Natural killer cell (primary cell): ENCODE results near the gene LYRM4. TPM values are rescaled to one million over a fixed set of nuclear protein-coding genes. Genes with fewer than 3 reads are reported as not detected.

Source experiments
- ATAC-seq, 3 donors: fragments of 150-1000 bp in 2 of 3; fragments of 200-7000 bp in 1 of 3; cut with Tn5 transposase; 1 replicate in 1 of 3; 2 replicates in 2 of 3; pipeline ENCODE4 v1.10.0; 2021; ENCODE audit warnings: mild to moderate bottlenecking in 2 of 3, moderate library complexity in 2 of 3
- DNase-seq, 2 donors: peaks; one replicate each; pipeline versions ENCODE4 v3.0.0 to v3.0.0-alpha.2; 2013 to 2021; ENCODE audit warnings: mixed read lengths in 1 of 2
- H3K27ac ChIP-seq: one replicate; pipeline ENCODE4 v1.5.1; 2013; ENCODE audit warnings: mild to moderate bottlenecking, low read length
- H3K27me3 ChIP-seq: one replicate; pipeline ENCODE4 v1.6.1; 2013; ENCODE audit warnings: low read length; ENCODE audit not compliant: control insufficient read depth, insufficient read depth
- H3K36me3 ChIP-seq: one replicate; pipeline ENCODE4 v1.6.1; 2013; ENCODE audit warnings: low read length; ENCODE audit not compliant: control insufficient read depth, insufficient read depth
- H3K4me1 ChIP-seq: one replicate; pipeline ENCODE4 v1.6.1; 2013; ENCODE audit warnings: low read length; ENCODE audit not compliant: control insufficient read depth, insufficient read depth
- H3K4me3 ChIP-seq: one replicate; pipeline ENCODE4 v1.5.1; 2013; ENCODE audit warnings: low read length
- H3K9me3 ChIP-seq: one replicate; pipeline ENCODE4 v1.6.1; 2013; ENCODE audit warnings: low read length; ENCODE audit not compliant: control insufficient read depth, insufficient read depth
- H3K27ac Mint-ChIP-seq, 2 donors: one replicate each; pipeline ENCODE4 v1.8.0; 2022; ENCODE audit warnings: mild to moderate bottlenecking in 2 of 2, mixed read lengths in 2 of 2, moderate library complexity in 1 of 2
- H3K27me3 Mint-ChIP-seq, 2 donors: one replicate each; pipeline ENCODE4 v1.8.0; 2022; ENCODE audit warnings: low read depth in 2 of 2, mixed read lengths in 2 of 2
- H3K36me3 Mint-ChIP-seq: one replicate; pipeline ENCODE4 v1.8.0; 2022; ENCODE audit warnings: mixed read lengths
- H3K4me1 Mint-ChIP-seq, 2 donors: one replicate each; pipeline ENCODE4 v1.8.0; 2022; ENCODE audit warnings: mixed read lengths in 2 of 2
- H3K4me3 Mint-ChIP-seq: one replicate; pipeline ENCODE4 v1.8.0; 2022; ENCODE audit warnings: mild to moderate bottlenecking, moderate library complexity, mixed read lengths
- H3K9me3 Mint-ChIP-seq, 2 donors: one replicate each; pipeline ENCODE4 v1.8.0; 2022; ENCODE audit warnings: mixed read lengths in 2 of 2
- WGBS: methylation state at CpG from one replicate; pipeline ENCODE4 v1.1.7; 2013; ENCODE audit warnings: missing lambda C conversion rate; ENCODE audit not compliant: insufficient coverage; 5-methylcytosine and 5-hydroxymethylcytosine counted together
- intact Hi-C: fragments of 100-400 bp; cut with micrococcal nuclease; formaldehyde crosslinking; loops from one replicate; pipeline ENCODE4 v1.14.2; 2022
- total RNA-seq, 4 donors: library from RNA; stranded (reverse); fragments of 120-200 nt in 1 of 4; gene quantifications; one replicate each; pipeline versions ENCODE4 v1.2.3 to v1.2.4, GENCODE V29; 2013 to 2022
- TF ChIP-seq, protein P1 (sequence below): fragments of 200-600 bp; IDR thresholded peaks from one replicate; pipeline ENCODE4 v1.8.0; 2022; ENCODE audit warnings: antibody characterized with exemption

Gene LYRM4
- total RNA-seq, 3 donors from 2014 or later (not counting 1 experiment from before 2014, with no cell fraction given): 9.1 to 11.4 (median 11.1) TPM

GRCh38 chr6:5098501-5099270 lies 162.1 kb downstream of the LYRM4 start:
- intact Hi-C loops: no loop called here
- Mint-ChIP-seq H3K27ac (no peak overlapping the region), H3K27me3 (no peaks in the 10 kb centered on the region), H3K4me3 (no peak overlapping the region), H3K36me3 (no peaks in the 10 kb centered on the region), H3K9me3 (no peaks in the 10 kb centered on the region), H3K4me1 (no peaks in the 10 kb centered on the region)
- Histone ChIP-seq H3K36me3 (no peaks in the 10 kb centered on the region), H3K27me3 (no peaks in the 10 kb centered on the region), H3K4me3 (no peak overlapping the region), H3K4me1 (no peaks in the 10 kb centered on the region), H3K9me3 (no peaks in the 10 kb centered on the region), H3K27ac (no peak overlapping the region)
- WGBS: 95% methylated on average over 13 of the region's 14 CpGs
- TF ChIP-seq, protein P1, sequence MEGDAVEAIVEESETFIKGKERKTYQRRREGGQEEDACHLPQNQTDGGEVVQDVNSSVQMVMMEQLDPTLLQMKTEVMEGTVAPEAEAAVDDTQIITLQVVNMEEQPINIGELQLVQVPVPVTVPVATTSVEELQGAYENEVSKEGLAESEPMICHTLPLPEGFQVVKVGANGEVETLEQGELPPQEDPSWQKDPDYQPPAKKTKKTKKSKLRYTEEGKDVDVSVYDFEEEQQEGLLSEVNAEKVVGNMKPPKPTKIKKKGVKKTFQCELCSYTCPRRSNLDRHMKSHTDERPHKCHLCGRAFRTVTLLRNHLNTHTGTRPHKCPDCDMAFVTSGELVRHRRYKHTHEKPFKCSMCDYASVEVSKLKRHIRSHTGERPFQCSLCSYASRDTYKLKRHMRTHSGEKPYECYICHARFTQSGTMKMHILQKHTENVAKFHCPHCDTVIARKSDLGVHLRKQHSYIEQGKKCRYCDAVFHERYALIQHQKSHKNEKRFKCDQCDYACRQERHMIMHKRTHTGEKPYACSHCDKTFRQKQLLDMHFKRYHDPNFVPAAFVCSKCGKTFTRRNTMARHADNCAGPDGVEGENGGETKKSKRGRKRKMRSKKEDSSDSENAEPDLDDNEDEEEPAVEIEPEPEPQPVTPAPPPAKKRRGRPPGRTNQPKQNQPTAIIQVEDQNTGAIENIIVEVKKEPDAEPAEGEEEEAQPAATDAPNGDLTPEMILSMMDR: no peak
- no peak for ATAC-seq
- no peak for DNase-seq

- Mint-ChIP-seq H3K9me3 (no peaks in the 10 kb centered on the region), H3K4me1 (no peaks in the 10 kb centered on the region), H3K27ac (no peak overlapping the region), H3K27me3 (peaks cover 0 to 5% of the 10 kb centered on the region in 2 donors), H3K4me3 (no peak overlapping the region), H3K36me3 (no peaks in the 10 kb centered on the region)
- DNase-seq (no peak), ATAC-seq (no peak)
- WGBS: 54% methylated on average over 2 of the region's 2 CpGs
- no peak overlapping the region for H3K4me3 ChIP-seq
- no peaks in the 10 kb centered on the region for H3K36me3 ChIP-seq
- no peaks in the 10 kb centered on the region for H3K4me1 ChIP-seq
- H3K27me3 ChIP-seq: no peaks in the 10 kb centered on the region
- no peaks in the 10 kb centered on the region for H3K9me3 ChIP-seq
- no peak overlapping the region for H3K27ac ChIP-seq
- TF ChIP-seq, protein P1: no peak
- intact Hi-C loops: no loop called here
These were observed 164.3 kb downstream of the LYRM4 start for GRCh38 chr6:5096482-5096881.

DNA sequence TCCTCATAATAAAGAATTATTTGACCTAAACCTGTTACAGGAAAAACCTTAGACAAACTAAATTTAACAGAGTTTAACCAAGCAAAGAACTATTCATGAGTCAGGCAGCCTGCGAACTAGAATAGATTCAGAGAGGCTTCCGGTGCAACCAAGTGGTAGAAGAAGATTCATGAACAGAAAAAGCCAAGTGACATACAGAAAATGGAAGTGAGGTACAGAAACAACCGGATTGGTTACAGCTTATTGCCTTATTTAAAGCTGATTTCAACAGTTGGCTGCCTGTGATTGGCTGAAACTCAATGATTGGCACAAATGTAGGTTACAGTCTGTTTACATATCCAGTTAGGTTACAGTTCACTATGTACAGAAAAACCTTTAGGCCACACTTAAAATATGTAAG lies 165.5 kb downstream of the LYRM4 start:
- H3K4me3 ChIP-seq: no peak overlapping the region
- no peaks in the 10 kb centered on the region for H3K27me3 ChIP-seq
- 54% methylated on average over 3 of the region's 3 CpGs for WGBS
- Mint-ChIP-seq H3K36me3 (no peaks in the 10 kb centered on the region), H3K27me3 (peaks cover 0 to 6% of the 10 kb centered on the region in 2 donors), H3K4me1 (no peaks in the 10 kb centered on the region), H3K9me3 (no peaks in the 10 kb centered on the region), H3K27ac (no peak overlapping the region), H3K4me3 (no peak overlapping the region)
- intact Hi-C loops: no loop called here
- TF ChIP-seq, protein P1: no peak
- ATAC-seq (no peak), DNase-seq (no peak)
- H3K4me1 ChIP-seq: no peaks in the 10 kb centered on the region
- H3K27ac ChIP-seq: no peak overlapping the region
- H3K9me3 ChIP-seq: no peaks in the 10 kb centered on the region
- no peaks in the 10 kb centered on the region for H3K36me3 ChIP-seq

DNA sequence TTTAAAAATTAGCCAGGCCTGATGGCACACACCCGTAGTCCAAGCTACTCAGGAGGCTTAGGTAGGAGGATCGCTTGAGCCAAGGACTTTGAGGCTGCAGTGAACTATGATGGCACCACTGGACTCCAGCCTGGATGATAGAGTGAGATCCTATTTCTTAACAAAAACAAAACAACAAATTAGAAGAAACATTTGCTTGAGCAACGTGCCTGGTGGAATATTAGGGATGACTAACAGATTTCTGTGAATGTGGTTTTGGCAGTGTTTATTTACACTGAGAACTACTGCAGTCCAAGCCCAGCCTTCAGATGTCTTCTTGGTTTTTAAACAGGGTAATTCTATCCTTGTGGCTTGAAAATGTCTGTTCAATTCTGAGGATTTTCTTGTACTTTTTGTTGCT lies 166.4 kb downstream of the LYRM4 start:
- intact Hi-C loops: no loop called here

More for the DNA sequence above, 166.4 kb downstream of the LYRM4 start:
- Mint-ChIP-seq H3K9me3 (no peaks in the 10 kb centered on the region), H3K27me3 (peaks cover 0 to 6% of the 10 kb centered on the region in 2 donors), H3K27ac (no peak overlapping the region), H3K4me3 (no peak overlapping the region), H3K4me1 (no peaks in the 10 kb centered on the region), H3K36me3 (no peaks in the 10 kb centered on the region)
- TF ChIP-seq, protein P1: no peak
- Histone ChIP-seq H3K36me3 (no peaks in the 10 kb centered on the region), H3K4me3 (no peak overlapping the region), H3K27me3 (no peaks in the 10 kb centered on the region), H3K9me3 (no peaks in the 10 kb centered on the region), H3K4me1 (no peaks in the 10 kb centered on the region), H3K27ac (no peak overlapping the region)
- WGBS: 87% methylated on average over 3 of the region's 3 CpGs
- no peak for ATAC-seq
- no peak for DNase-seq
